ENCODE results near the gene DAPK1. TPM values are rescaled to one million over a fixed set of nuclear protein-coding genes. Genes with fewer than 3 reads are reported as not detected.

Gene DAPK1
- total and polyA plus RNA-seq, 2 experiments from 2014 or later, result 44.4 to 62.3 TPM

DNA sequence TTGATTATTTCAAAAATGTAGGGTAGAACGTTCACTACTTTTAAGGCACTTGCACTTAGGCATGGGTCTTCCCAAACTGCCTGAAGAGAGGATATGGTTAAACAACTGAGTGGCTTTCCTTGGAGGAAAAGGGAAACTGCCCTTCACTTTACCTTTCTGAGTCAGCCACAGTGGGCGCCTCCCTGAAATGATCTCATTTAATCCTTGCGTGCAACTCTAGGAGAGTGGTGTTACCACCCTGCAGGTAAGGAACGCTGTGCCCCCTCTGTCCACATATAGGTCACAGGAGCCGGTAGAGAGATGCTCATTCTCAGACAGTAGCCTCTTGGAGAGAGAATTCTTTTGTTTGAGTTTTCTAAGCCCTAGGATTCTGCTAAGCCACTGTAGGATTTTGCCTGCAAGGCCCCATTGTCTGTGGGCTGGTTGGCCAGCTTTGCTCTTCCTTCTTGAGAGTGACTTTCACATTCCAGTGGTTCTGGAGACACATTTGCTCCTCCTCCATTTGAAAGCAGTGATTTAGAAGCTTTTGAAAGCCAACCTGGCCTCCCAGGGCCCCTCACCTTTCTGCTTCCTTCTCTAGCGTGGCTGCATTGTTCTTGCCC lies 118.0 kb downstream of the DAPK1 start:
- Histone ChIP-seq H3K36me3 (replicated peaks; ENCODE audit: insufficient read depth, low read depth) (no peaks in the 10 kb centered on the region), H3K27ac (peak overlapping the region; percentile 55), H3K27me3 (no peaks in the 10 kb centered on the region), H3K9me2 (replicated peaks; ENCODE audit: insufficient read depth) (no peaks in the 10 kb centered on the region), H3K9me3 (ENCODE audit: low read depth) (no peaks in the 10 kb centered on the region), H3K79me2 (peaks cover 20% of the 10 kb centered on the region), H4K20me1 (ENCODE audit: insufficient read depth, poor library complexity, severe bottlenecking) (no peaks in the 10 kb centered on the region), H3K4me2 (no peak overlapping the region), H3K4me1 (ENCODE audit: insufficient read depth) (peaks cover 33% of the 10 kb centered on the region), H2AFZ (no peak overlapping the region), H3K4me3 (no peak overlapping the region)
- TF ChIP-seq, protein P1, sequence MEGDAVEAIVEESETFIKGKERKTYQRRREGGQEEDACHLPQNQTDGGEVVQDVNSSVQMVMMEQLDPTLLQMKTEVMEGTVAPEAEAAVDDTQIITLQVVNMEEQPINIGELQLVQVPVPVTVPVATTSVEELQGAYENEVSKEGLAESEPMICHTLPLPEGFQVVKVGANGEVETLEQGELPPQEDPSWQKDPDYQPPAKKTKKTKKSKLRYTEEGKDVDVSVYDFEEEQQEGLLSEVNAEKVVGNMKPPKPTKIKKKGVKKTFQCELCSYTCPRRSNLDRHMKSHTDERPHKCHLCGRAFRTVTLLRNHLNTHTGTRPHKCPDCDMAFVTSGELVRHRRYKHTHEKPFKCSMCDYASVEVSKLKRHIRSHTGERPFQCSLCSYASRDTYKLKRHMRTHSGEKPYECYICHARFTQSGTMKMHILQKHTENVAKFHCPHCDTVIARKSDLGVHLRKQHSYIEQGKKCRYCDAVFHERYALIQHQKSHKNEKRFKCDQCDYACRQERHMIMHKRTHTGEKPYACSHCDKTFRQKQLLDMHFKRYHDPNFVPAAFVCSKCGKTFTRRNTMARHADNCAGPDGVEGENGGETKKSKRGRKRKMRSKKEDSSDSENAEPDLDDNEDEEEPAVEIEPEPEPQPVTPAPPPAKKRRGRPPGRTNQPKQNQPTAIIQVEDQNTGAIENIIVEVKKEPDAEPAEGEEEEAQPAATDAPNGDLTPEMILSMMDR (IDR thresholded peaks at IDR 0.05; ENCODE audit: poor library complexity), result no peak
- no peak for TF ChIP-seq EZH2 (IDR thresholded peaks at IDR 0.05; ENCODE audit: borderline replicate concordance)
- TF ChIP-seq EZH2phosphoT487 (IDR thresholded peaks at IDR 0.05; ENCODE audit: low read depth, severe bottlenecking, unreplicated experiment), result no peak
- peak; percentile 55 for DNase-seq (ENCODE audit: low spot score)
- WGBS (ENCODE audit: low lambda C conversion rate, missing lambda C conversion rate), result 69% methylated on average over 6 of the region's 6 CpGs

DNA sequence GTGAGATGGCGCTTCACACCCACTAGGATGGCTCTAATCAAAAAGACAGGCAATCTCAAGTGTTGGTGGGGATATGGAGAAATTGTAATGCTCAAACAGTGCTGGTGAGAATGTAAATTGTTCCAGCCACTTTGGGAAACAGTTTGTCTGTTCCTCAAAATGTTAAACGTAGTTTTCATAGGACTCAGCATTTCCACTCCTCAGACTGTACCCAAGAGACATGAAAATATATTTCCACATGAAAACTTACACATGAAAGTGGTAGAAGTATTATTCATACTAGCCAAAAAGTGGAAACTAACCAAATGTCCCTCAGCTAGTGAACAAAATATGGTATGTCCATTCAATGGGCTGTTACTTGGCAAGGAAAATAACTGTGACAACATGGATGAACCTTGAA lies 120.6 kb downstream of the DAPK1 start:
- Histone ChIP-seq H3K4me2 (no peak overlapping the region), H4K20me1 (ENCODE audit: insufficient read depth, poor library complexity, severe bottlenecking) (no peaks in the 10 kb centered on the region)
- TF ChIP-seq, protein P1 (IDR thresholded peaks at IDR 0.05; ENCODE audit: poor library complexity), result no peak
- TF ChIP-seq EZH2 (IDR thresholded peaks at IDR 0.05; ENCODE audit: borderline replicate concordance), result no peak

DNA sequence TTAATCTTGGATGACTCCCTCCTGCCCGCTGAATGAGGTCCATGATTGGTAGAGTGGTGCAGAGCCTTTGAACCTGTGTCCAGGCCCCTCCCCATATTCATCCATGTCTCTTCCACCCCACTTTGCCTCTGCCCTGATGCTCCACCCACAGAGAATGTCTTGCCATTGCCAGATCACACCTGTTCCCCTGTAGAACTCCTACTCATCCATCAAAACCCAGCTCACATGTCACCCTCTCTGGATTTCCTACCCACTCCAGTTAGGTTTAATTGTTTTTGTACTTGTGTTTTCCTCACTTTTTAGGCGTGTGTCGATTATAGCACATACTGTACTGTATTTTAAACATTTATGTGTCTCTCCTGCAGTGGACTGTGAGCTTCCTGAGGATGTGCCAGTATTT lies 121.3 kb downstream of the DAPK1 start:
- no peaks in the 10 kb centered on the region for H3K9me3 ChIP-seq (ENCODE audit: low read depth)
- H3K79me2 ChIP-seq, result peaks cover 15% of the 10 kb centered on the region
- H3K27ac ChIP-seq, result no peak overlapping the region
- no peak overlapping the region for H3K4me2 ChIP-seq
- 96% methylated on average over 3 of the region's 3 CpGs for WGBS (ENCODE audit: low lambda C conversion rate, missing lambda C conversion rate)
- no peak overlapping the region for H2AFZ ChIP-seq
- TF ChIP-seq, protein P1 (IDR thresholded peaks at IDR 0.05; ENCODE audit: poor library complexity), result no peak
- TF ChIP-seq EZH2phosphoT487 (IDR thresholded peaks at IDR 0.05; ENCODE audit: low read depth, severe bottlenecking, unreplicated experiment), result no peak
- no peak for TF ChIP-seq EZH2 (IDR thresholded peaks at IDR 0.05; ENCODE audit: borderline replicate concordance)
- H3K4me3 ChIP-seq, result no peak overlapping the region
- peaks cover 14% of the 10 kb centered on the region for H3K4me1 ChIP-seq (ENCODE audit: insufficient read depth)
- H3K27me3 ChIP-seq, result no peaks in the 10 kb centered on the region
- no peak for DNase-seq (ENCODE audit: low spot score)
- no peaks in the 10 kb centered on the region for H3K9me2 ChIP-seq (replicated peaks; ENCODE audit: insufficient read depth)
- H3K36me3 ChIP-seq (replicated peaks; ENCODE audit: insufficient read depth, low read depth), result no peaks in the 10 kb centered on the region
- no peaks in the 10 kb centered on the region for H4K20me1 ChIP-seq (ENCODE audit: insufficient read depth, poor library complexity, severe bottlenecking)

More for the DNA sequence above, 120.6 kb downstream of the DAPK1 start:
- Histone ChIP-seq H2AFZ (no peak overlapping the region), H3K36me3 (replicated peaks; ENCODE audit: insufficient read depth, low read depth) (no peaks in the 10 kb centered on the region), H3K4me1 (ENCODE audit: insufficient read depth) (peaks cover 16% of the 10 kb centered on the region), H3K27me3 (no peaks in the 10 kb centered on the region), H3K79me2 (peaks cover 15% of the 10 kb centered on the region), H3K27ac (no peak overlapping the region), H3K9me2 (replicated peaks; ENCODE audit: insufficient read depth) (no peaks in the 10 kb centered on the region), H3K4me3 (no peak overlapping the region), H3K9me3 (ENCODE audit: low read depth) (no peaks in the 10 kb centered on the region)
- DNase-seq (ENCODE audit: low spot score), result no peak
- WGBS (ENCODE audit: low lambda C conversion rate, missing lambda C conversion rate), result 96% methylated on average over 2 of the region's 2 CpGs
